Measurements from ENCODE around the gene CREB1.

Gene CREB1

DNA sequence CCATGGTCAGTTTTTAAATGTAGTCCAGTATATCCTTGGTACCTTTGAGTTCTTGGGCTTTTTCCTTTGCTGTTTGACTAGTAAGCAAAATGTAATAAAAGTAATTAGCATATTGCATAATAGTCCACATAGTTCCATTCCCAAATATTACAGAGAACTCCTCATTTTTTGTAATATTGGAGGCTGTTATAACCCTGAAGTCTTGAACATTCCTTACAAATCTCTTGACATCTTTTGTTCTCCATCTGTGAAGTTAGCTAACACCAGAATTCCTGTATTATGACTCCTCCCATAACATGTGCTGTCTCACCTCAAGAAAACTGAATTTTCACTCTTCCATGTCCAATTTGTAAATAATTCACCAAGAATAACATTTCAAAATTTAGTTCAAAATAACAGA lies 17.1 kb downstream of the CREB1 start:
- DNase-seq, result no peak

- DNase-seq, result no peak
These were observed 19.4 kb downstream of the CREB1 start for GRCh38 chr2:207549145-207549544.

GRCh38 chr2:207558079-207558491 lies 28.3 kb downstream of the CREB1 start:
- DNase-seq, result no peak

GRCh38 chr2:207561386-207562080 lies 31.8 kb downstream of the CREB1 start:
- no peak for DNase-seq

GRCh38 chr2:207565736-207566500 lies 36.2 kb downstream of the CREB1 start:
- DNase-seq, result no peak

DNA sequence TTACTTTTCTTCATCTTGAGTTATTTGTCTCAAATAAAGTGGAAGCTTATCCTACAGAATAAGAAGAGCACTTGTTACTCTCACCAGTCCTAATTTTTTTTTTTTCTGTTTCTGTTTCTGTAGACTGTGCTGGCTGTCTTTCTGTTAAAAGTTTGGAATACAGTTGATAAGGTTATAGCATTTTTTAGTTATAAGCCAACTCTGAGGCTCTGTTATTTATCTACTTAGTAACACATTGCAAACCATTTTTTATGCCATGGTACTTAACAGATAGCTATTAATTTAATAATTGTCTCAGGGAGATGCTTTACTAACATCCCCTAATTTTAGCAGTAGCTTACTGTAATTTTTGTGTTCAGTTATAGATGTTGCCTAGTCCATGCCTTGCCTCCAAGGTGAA lies 37.9 kb downstream of the CREB1 start:
- no peak for DNase-seq

- DNase-seq, result no peak
These were observed 41.6 kb downstream of the CREB1 start for GRCh38 chr2:207571370-207571769.

DNA sequence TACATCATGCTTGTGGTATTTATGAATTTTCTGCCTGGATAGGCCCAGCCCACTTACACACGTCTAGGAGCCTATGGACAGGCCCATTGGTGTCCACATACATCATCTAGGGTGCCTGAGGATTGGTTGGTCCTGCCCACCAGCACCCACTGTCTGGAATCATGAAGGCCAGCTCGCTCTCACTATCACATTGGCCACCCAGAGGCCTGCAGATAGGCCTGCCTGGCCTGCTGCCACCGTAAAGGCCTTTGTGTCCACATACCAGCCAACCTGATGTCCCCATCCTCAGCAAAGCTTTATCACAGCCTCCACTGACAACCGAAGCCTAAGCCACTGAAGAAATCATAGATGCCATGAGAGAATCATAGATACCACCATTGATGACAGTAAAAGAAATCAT lies 55.2 kb downstream of the CREB1 start:
- no peak for DNase-seq

DNA sequence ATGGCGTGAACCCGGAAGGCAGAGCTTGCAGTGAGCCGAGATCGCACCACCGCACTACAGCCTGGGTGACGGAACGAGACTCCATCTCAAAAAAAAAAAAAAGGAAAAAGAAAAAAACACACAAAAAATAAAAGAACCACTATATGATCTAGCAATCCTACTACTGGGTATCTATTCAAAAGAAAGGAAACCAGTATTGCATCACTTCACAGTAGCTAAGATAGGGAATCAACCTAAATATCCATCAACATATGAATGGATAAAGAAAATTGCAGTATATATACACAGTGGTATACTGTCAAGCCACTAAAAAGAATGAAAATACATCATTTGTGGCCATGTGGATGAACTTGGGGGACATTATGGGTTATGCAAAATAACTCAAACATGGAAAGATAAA lies 57.5 kb downstream of the CREB1 start:
- no peak for DNase-seq

GRCh38 chr2:207589143-207589542 lies 59.4 kb downstream of the CREB1 start:
- no peak for DNase-seq

DNA sequence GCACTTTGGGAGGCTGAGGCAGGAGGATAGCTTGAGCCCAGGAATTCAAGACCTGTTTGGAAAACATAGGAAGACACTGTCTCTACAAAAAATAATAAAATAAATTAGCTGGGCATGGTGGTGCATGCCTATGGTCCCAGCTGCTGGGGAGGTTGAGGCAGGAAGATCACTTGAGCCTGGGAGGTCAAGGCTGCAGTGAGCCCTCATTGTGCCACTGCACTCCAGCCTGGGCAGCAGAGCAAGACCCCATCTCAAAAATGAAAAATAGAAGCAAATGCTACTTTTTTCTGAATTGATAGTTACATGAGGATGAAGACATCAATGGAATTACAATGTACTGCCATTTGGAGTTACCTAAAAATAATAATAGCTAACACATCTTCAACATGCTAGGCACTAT lies 63.5 kb downstream of the CREB1 start:
- DNase-seq, result no peak

DNA sequence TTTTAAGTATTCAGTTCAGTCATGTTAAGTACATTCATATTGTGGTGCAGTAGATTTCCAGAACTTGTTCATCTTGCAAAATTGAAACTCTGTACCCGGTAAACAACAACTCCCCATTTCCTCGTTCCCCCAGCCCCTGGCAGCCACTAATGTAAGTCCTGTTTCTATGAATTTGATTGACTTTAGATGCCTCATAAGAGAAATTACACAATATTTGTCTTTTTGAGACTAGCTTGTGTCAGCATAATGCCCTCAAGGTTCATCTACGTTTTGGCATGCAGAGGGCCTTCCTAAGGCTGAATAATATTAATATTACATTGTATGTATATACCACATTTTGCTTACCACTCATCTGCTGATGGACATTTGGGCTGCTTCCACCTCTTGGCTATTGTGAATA lies 64.5 kb downstream of the CREB1 start:
- DNase-seq, result no peak

DNA sequence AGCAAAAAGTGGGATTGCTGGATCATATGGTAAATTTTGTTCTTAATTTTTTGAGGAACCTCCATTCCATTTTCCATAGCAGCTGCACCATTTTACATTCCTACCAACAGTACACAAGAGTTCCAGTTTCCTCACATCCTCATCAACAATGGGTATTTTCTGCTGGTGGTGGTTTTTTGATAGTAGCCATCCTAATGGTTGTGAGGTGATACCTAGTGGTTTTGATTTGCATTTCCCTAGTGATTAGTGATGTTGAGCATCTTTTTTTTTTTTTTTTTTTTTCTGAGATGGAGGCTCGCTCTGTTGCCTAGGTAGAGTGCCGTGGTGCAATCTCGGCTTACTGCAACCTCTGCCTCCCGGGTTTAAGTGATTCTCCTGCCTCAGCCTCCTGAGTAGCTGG lies 65.0 kb downstream of the CREB1 start:
- DNase-seq, result no peak

DNA sequence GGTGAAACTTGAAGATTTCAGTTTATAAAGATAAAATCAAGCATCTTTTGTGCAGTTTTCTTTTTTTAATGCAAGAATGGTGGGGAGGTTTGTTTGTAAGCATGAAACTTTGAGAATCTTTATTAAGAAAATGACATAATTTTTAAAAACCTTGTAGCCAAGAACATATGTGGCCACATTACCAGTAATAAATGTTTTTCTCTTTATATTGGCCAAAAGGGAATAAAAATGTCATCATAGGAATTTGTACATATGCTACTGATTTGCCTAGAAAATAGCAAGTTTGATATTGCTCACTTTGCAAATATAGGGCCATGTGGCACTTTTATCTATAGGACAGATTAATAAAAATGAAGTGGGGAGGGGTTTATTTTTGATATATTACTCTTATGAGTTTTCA lies 69.9 kb downstream of the CREB1 start:
- DNase-seq, result no peak

- no peak for DNase-seq
These were observed 70.5 kb downstream of the CREB1 start for GRCh38 chr2:207600231-207600630.

DNA sequence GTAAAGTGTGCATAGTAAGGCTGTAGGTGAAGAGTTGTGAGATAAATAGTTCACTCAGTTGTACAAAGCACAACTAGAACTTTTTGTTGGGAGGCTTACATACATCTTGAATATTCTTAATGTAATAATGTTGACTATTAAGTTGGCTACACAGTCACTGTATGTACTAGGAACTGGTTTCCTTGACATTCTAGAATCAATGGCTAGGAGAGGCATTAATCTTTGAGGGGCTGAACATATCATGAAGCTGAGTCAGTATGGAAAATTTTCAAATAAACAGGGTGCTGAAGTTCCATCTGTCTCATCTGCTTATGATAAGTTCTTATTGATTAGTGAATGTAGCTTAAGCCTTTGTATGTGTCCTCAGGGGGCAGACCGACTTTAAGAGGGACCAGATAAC lies 72.0 kb downstream of the CREB1 start:
- no peak for DNase-seq

GRCh38 chr2:207603486-207603885 lies 73.7 kb downstream of the CREB1 start:
- DNase-seq, result no peak

DNA sequence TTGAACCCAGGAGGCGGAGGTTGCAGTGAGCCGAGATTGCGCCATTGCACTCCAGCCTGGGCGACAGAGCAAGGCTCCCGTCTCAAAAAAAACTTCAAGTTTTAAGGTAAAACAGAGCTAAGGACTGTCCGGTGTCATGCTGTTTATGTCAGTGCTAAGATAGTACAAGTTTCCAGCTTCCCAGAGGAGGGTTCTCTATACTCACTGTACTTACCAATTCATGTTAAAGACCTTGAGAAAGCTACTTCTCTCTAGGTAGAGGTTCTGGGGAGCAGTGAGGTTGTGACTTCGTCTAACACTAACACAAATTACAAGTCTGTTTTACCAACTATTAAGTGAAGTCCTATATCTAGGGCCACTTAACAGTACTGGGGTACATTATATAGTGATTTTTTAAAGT lies 76.6 kb downstream of the CREB1 start:
- DNase-seq, result no peak

GRCh38 chr2:207606829-207607228 lies 77.1 kb downstream of the CREB1 start:
- no peak for DNase-seq

DNA sequence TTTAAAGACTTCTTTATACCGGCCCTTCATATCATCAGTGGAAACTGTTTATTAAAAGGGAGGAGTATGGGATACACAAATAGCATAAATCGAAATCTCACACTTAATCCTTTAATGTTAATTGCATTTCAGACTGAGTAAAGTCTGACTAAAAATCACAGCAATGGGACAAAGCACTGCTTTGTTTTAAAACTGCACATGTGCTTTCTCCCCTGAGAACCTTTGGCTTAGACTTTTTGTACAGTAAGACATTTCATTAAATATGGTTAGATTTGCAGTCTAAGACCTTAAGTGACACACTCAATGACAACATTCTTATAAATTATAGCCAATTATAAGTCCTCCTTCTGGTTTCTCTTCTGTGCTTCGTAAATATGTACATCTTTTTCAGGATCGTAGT lies 83.0 kb downstream of the CREB1 start:
- no peak for DNase-seq

GRCh38 chr2:207614824-207615223 lies 85.1 kb downstream of the CREB1 start:
- DNase-seq, result no peak

- no peak for DNase-seq
These were observed 86.4 kb downstream of the CREB1 start for GRCh38 chr2:207616185-207616584.

- no peak for DNase-seq
These were observed 87.4 kb downstream of the CREB1 start for GRCh38 chr2:207617011-207617671.

GRCh38 chr2:207619764-207620203 lies 90.0 kb downstream of the CREB1 start:
- no peak for DNase-seq
